ENCODE measurements around the gene CLDN34.

Gene CLDN34

DNA sequence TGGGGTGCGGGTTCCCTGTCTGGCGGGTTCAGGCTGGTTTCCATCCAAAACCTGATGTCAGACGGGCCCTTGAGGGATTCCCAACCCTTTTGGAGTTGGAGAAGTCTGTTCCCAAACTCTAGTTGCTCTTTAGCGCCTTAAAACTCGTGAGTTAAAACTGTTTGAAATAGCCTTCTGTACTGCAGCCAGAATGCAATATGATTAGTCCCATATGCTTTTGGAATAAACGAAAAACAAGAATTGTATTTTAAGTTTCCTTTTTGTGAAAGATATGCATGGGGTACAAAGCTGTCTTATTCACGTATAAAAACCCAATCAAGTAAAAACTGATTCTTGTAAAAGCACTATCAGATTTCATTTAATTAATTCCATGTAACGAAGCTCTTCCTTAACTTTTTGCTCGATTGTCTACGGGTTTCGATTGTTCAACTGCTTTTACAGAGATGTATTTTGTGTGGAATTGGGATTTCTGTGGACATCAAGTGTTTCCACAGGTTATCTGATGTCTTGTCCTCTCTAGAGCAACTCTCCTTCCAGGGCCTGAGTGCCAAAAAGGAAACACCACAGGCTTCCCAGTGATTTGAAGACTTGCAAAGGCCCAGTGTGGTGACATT is 49.5 kb downstream of the CLDN34 start:
- DNase-seq (ENCODE audit: low read depth): no peak

DNA sequence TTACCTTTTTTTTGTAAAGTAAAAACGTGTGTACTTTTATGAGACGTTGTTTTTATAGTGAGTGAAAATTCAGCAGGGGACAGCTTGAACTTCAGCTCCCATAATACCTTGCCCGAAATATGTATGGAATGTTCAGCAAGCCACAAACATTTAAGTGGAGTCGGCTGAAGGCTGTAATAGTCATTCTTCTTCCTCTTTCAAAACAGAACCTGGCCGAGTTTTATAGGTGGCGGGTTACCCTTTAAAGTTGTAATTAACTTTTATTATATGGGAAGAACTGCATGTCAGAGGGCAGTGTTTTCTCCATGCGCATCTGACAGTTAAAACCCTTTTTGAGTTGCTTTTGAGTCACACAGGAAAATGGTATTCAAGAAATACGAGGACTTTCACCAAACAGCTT is 50.7 kb downstream of the CLDN34 start:
- DNase-seq (ENCODE audit: low read depth): no peak
